Activated T-cell treated with anti-CD3 and anti-CD28 coated beads, Interleukin-2, amount 50 U/mL, for 1 hour (primary cell): ENCODE data around the gene PTPRN2.

Experiments used
- DNase-seq: peaks from one replicate; pipeline ENCODE4 v3.0.0-alpha.2; 2020

PTPRN2 gene

GRCh38 chr7:158576050-158576762, 11.4 kb downstream of the PTPRN2 start:
- no peak for DNase-seq

GRCh38 chr7:158574308-158575036, 13.2 kb downstream of the PTPRN2 start:
- DNase-seq, result no peak

- DNase-seq, result no peak
These were observed 14.3 kb downstream of the PTPRN2 start for GRCh38 chr7:158573310-158573709.

DNA sequence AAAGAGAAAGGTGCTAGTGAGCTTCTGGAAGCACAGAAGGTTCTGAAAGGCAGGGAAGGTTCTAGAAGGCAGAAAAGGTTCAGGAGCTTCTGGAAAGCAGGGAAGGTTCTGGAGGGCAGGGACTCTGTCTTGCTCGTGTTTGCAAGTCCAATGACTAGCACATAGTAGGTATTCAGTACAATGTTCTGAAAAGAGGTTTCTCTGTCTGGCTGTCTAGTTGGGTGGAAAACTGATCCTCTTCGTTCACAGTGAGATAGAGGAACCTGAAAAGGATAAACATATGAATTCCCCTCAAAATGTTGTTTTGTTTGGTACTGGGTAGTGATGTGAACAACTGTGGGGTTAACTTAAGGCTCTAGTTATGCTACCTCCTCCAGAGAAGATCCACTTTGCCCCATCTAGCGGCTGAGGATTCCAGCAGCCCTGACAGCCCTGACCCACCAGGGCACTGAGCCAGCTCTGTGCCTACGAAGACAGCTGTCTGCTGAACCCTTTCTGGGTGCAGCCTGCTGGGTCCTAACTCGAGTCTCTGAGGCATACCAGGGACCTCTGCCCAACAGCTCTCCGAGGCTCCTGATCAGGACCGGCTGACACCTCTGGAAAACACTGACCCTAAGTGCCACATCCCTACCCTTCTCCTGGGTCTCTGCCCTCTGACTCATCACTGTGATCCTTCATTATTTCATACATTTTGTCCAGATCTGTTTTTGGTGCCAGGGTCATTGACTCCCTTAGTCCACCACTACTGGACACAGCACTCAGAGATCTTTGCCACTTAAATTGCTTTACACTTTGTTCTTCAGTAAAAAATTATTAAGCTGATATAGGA, 15.4 kb downstream of the PTPRN2 start:
- no peak for DNase-seq

DNA sequence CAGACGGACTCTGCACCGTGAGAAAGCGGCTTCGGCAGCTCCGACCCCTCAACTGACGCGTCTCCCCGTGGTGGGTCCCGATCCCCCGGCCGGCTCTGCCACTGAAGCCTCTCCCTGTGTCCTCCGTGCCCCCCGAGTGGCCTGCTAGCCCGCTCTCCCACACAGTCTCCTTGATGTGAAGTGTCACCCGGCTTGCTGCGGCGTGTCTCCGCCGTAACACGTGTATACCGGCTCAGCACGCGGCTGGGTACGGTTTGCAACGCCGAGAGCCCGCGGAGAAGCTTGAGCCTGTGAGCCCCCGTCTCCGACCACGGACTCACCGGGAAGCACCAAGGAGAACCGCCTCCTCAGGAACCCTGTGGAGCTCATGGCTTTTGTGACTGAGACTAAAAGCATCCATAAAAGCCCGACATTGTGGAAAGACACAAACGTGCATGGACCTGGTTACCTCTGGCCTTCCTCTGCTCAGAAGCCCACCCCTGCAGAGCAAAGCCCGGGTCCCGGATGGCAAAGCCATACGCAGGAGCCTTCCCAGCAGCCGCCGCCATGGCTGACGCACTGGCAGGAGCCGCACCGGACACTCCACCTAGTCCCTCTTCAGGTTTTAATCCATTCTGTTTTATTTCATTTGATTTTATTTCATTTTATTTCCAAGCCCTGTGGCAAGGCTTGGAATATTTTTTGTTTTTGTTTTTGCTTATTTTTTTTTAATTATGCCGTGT, 17.0 kb downstream of the PTPRN2 start:
- no peak for DNase-seq

DNA sequence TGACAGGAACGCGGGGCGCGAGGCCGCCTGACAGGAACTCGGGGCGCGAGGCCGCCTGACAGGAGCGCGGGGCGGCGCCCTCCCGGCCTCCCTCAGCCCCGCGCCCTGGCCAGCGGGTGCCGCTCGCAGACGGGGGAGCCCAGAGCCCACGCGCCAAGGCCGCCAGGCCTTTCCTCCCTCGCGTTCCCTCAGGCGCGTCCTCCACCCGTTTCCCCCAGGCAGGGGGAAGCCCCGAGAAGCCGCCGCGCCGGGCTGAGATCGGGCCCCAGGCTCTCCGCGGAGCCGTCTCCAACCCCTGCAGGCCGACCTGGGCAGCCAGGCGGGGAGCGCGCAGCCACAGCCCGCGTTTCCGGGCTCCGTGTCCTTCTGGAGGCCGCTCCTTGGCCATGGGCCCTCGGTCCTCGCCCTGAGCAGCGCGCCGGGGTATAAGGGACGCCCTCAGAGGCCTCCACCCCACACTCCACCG, 17.7 kb downstream of the PTPRN2 start:
- no peak for DNase-seq

DNA sequence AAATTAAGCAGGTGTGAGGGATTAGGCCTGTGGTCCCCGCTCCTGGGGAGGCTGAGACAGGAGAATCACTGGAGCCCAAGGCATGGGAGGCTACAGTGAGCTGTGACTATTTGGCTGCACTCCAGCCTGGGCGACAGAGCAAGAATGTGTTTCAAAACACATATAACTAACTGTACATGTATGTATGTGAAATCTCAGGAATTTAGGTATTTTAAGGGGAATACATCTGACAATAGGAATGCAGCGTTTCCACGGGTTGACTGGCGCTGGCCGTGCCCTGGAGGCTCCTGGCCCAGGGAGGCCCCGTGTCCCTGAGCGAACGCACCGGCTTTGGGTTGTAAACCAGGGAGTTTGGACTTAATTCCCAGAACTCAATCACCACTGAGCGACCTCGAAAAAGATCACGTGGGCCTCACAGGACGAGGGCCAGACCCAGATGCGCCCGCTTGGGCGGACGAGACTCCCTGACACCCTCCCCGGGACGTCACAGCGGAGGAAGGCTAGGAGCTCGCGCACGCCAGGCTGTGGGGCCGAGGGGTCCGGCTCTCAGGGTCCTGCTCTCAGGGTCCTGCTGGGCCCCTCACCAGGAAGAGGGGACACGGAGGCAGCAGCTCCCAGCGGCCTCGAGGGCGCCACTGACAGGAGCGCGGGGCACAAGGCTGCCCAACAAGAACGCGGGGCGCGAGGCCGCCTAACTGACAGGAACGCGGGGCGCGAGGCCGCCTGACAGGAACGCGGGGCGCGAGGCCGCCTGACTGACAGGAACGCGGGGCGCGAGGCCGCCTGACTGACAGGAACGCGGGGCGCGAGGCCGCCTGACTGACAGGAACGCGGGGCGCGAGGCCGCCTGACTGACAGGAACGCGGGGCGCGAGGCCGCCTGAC, 18.4 kb downstream of the PTPRN2 start:
- no peak for DNase-seq

GRCh38 chr7:158567153-158567603, 20.4 kb downstream of the PTPRN2 start:
- no peak for DNase-seq

- DNase-seq, result no peak
These were observed 23.0 kb downstream of the PTPRN2 start for GRCh38 chr7:158564663-158565035.

- no peak for DNase-seq
These were observed 23.5 kb downstream of the PTPRN2 start for GRCh38 chr7:158563911-158564662.

- no peak for DNase-seq
These were observed 24.6 kb downstream of the PTPRN2 start for GRCh38 chr7:158563051-158563450.

DNA sequence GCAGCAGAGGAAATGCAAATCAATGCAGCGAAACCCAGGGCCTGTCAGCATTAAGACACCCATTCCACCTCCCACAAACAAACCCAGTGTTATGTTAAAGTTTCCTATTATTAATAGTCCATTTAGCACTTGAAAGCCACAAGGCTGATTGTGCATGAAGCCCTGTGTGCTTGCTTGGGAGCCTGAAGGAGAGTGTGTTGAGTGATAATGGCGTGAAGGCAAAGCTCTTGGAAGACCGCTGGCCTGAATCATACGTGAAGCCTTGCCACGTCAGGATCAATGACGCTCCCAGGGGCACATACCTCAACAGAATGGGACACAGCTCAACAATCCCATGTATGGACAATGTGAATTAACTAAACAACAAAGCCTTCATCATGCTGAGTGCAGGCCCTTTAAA, 25.1 kb downstream of the PTPRN2 start:
- no peak for DNase-seq

DNA sequence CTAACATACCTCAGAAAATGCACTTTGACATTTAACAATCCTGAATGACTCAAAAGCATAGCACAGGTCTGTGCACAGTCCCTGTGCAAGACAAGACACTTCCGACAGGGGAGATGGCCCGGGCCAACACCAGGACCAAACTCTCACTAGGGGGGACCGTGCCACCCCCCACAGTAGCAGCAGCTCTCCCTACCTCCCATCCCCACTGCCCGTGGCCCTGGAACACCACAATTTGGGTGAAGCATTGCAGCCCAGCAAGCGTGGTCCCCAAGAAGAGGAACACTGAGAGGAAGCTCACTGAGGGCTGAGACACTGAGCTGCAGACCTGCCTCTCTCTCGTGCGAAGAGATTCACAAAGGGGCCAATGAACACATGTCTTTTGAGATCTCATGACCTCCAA, 26.0 kb downstream of the PTPRN2 start:
- DNase-seq, result no peak

GRCh38 chr7:158560386-158560785, 27.2 kb downstream of the PTPRN2 start:
- no peak for DNase-seq

DNA sequence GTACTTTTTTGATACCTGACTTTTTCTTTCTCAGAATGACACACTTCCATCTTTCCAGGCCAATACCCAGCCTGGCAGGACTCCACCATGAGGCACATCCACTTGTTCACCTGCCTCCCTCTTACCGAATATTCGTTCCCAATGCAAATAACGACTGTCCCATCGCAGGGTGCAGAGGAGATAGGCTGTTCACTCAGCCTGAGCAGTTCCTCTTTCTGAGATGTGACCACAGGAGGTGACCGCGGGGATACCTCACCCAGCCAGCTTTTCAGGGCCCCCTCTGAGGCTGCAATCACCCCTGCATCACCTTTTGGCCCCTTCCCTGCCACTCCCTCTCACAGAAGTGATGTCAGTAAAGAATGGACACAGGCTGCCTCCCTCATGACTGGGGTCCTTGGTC, 28.3 kb downstream of the PTPRN2 start:
- DNase-seq, result no peak

DNA sequence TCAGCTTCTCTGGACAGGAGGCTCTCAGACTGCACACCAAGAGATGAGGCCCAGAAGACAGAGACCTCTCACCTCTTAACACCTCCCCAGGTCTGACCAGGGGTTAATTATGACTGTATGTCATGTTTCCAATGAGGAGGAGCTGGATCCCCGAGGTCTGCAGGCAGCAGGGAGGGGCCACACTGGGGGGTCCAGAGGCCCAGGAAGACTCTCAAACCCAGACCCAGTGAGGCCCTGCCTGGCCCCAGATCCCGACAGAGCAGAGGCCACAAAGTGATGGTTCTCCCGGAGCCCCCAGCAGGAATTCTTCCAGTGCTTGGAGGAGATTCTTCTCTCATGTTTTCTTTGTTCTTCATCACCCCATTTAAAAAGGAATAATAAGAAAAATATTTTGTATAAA, 28.8 kb downstream of the PTPRN2 start:
- no peak for DNase-seq

GRCh38 chr7:158557441-158557755, 30.2 kb downstream of the PTPRN2 start:
- DNase-seq, result no peak

GRCh38 chr7:158556721-158557440, 30.7 kb downstream of the PTPRN2 start:
- DNase-seq, result no peak

DNA sequence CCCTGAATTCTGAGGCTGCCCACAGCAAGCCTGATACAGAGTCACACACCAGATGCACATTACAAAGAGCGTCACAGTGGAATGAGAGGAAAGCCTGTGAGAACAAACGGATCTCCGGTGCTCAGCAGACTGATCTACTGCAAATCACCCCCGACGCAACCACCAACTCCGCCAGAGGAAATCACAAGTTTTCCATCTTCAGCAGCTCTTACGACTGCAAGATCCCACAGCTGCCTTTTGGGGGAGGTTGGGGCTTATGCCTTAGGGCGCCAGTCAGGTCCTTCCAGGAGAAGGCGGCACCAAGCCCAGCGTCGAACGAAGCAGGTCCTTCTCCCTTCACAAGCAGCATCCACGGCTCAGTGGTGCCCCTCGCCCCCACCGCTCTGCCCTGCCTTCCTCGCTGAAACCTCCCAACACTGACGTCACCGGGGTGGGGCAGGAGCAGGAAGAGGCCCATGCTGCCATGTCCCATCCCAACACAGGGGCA, 32.5 kb downstream of the PTPRN2 start:
- no peak for DNase-seq

- no peak for DNase-seq
These were observed 36.7 kb downstream of the PTPRN2 start for GRCh38 chr7:158550886-158551452.
